K562 (cell line): ENCODE measurements around the gene WDR17. TPM values are rescaled to one million over a fixed set of nuclear protein-coding genes. Genes with fewer than 3 reads are reported as not detected.

Experiments used
- ATAC-seq: fragments of 200-7000 bp; cut with Tn5 transposase; 3 replicates; pipeline ENCODE4 v1.9.1; 2020; ENCODE audit warnings: moderate library complexity
- BruUV-seq: library from RNA; stranded (reverse); fragments of 400-500 nt; replicated peaks from 2 replicates; lab custom pipeline; 2021; lab: Mats Ljungman, UMichigan
- CTCF ChIA-PET: fragments of 300-600 bp; formaldehyde crosslinking; extraction: SDS; loops from one replicate; lab custom pipeline; 2021; ENCODE audit warnings: low intra/inter-chr PET ratio; lab: Yijun Ruan, JAX
- POLR2A ChIA-PET: fragments of 300-600, 350-650 bp; sonication (Branson Sonifier 250); formaldehyde crosslinking; extraction: SDS; loops from one replicate; lab custom pipeline; 2021; ENCODE audit warnings: antibody characterized with exemption, inconsistent platforms; lab: Yijun Ruan, JAX
- DNase-seq, 4 experiments: peaks; one replicate each; pipeline versions ENCODE4 v3.0.0 to v3.0.0-alpha.2; 2011 to 2018; ENCODE audit warnings: low spot score in 3 of 4, mixed read lengths in 3 of 4; ENCODE audit errors: extremely low read depth in 1 of 4
- FAIRE-seq: peaks from 2 replicates; lab custom pipeline; 2011; peaks lifted over from hg19 to GRCh38; lab: Jason Lieb, UNC
- H2AFZ ChIP-seq: 2 replicates; pipeline ENCODE4 v1.6.0; 2011; ENCODE audit warnings: low read depth, low read length, control low read depth, inconsistent platforms
- H3K27ac ChIP-seq: fragments of 200-600 bp; 3 replicates; pipeline ENCODE4 v1.8.0; 2011; ENCODE audit warnings: low read depth, mild to moderate bottlenecking, control low read depth, inconsistent platforms, low read length, moderate library complexity, mixed read lengths; ENCODE audit errors: extremely low read depth
- H3K27me3 ChIP-seq, 2 experiments: fragments of 300-600 bp in 1 of 2; 2 replicates in 1 of 2; 3 replicates in 1 of 2; pipeline versions ENCODE4 v1.6.0 to v1.8.0; 2011; ENCODE audit warnings: inconsistent platforms in 2 of 2, low read length in 2 of 2, mild to moderate bottlenecking in 1 of 2, mixed read lengths in 1 of 2, moderate library complexity in 1 of 2; ENCODE audit not compliant: control insufficient read depth in 2 of 2, insufficient read depth in 2 of 2
- H3K36me3 ChIP-seq: fragments of 300-600 bp; 3 replicates; pipeline ENCODE4 v1.8.0; 2011; ENCODE audit warnings: mild to moderate bottlenecking, low read length, inconsistent platforms; ENCODE audit not compliant: control insufficient read depth, insufficient read depth
- H3K4me1 ChIP-seq, 2 experiments: fragments of 200-600 bp in 1 of 2; replicated peaks in 1 of 2; 2 replicates in 1 of 2; 3 replicates in 1 of 2; pipeline versions ENCODE4 v1.5.1 to v1.8.0; 2011; ENCODE audit warnings: inconsistent platforms in 2 of 2, low read length in 2 of 2, mild to moderate bottlenecking in 1 of 2, mixed read lengths in 1 of 2, moderate library complexity in 1 of 2; ENCODE audit not compliant: control insufficient read depth in 2 of 2, insufficient read depth in 2 of 2
- H3K4me2 ChIP-seq: 2 replicates; pipeline ENCODE4 v1.6.1; 2011; ENCODE audit warnings: low read length, control low read depth, inconsistent platforms, mixed read lengths; ENCODE audit not compliant: insufficient read depth
- H3K4me3 ChIP-seq: fragments of 200-600 bp; sonication (generic), shearing (Covaris generic); 2 replicates; pipeline ENCODE4 v1.5.1; 2016; ENCODE audit warnings: control low read depth, inconsistent platforms
- H3K79me2 ChIP-seq: fragments of 200-600 bp; 3 replicates; pipeline ENCODE4 v1.8.0; 2011; ENCODE audit warnings: low read length, inconsistent platforms; ENCODE audit not compliant: control insufficient read depth, insufficient read depth
- H3K9ac ChIP-seq, 2 experiments: 2 replicates each; pipeline versions ENCODE4 v1.6.0 to v1.6.1; 2011; ENCODE audit warnings: low read depth in 2 of 2, low read length in 2 of 2, control low read depth in 1 of 2, inconsistent platforms in 1 of 2, mild to moderate bottlenecking in 1 of 2, mixed read lengths in 1 of 2; ENCODE audit not compliant: insufficient read depth in 1 of 2
- H3K9me1 ChIP-seq: one replicate; pipeline ENCODE4 v1.6.0; 2011; ENCODE audit warnings: inconsistent platforms, mild to moderate bottlenecking, low read length, moderate library complexity; ENCODE audit not compliant: control insufficient read depth, insufficient read depth
- H3K9me3 ChIP-seq: replicated peaks from 2 replicates; pipeline ENCODE4 v1.5.1; 2011; ENCODE audit warnings: low read depth, low read length, inconsistent platforms; ENCODE audit not compliant: control insufficient read depth, insufficient read depth
- H4K20me1 ChIP-seq: replicated peaks from 2 replicates; pipeline ENCODE4 v1.6.1; 2011; ENCODE audit warnings: low read length, inconsistent platforms, mixed read lengths; ENCODE audit not compliant: control insufficient read depth, insufficient read depth
- GABPB1 ChIP-seq: sonication (generic); formaldehyde crosslinking; IDR thresholded peaks from 2 replicates; pipeline ENCODE4 v1.8.0; 2022; ENCODE audit warnings: mild to moderate bottlenecking, missing genetic modification reagents
- GATAD2A ChIP-seq: fragments of 450-650 bp; IDR thresholded peaks from 2 replicates; pipeline ENCODE4 v1.6.1; 2017
- PTBP1 ChIP-seq: fragments of 200-400 bp; formaldehyde crosslinking; IDR thresholded peaks from 2 replicates; pipeline ENCODE4 v1.6.1; 2017; ENCODE audit warnings: low read depth, low read length
- SP1 ChIP-seq: sonication (generic); formaldehyde crosslinking; IDR thresholded peaks from 2 replicates; pipeline ENCODE4 v1.8.1; 2022; ENCODE audit warnings: mild to moderate bottlenecking, missing genetic modification reagents
- STAT5A ChIP-seq: IDR thresholded peaks from 2 replicates; pipeline ENCODE4 v1.6.1; 2012; ENCODE audit warnings: low read length, inconsistent platforms, borderline replicate concordance
- TCF3 ChIP-seq: sonication (generic); formaldehyde crosslinking; IDR thresholded peaks from 2 replicates; pipeline ENCODE4 v1.4.0; 2020; ENCODE audit warnings: mild to moderate bottlenecking, missing genetic modification reagents
- ZBTB7A ChIP-seq: IDR thresholded peaks from 2 replicates; pipeline ENCODE4 v1.6.1; 2011; ENCODE audit warnings: low read depth, mild to moderate bottlenecking, low read length, moderate library complexity, borderline replicate concordance; ENCODE audit not compliant: control insufficient read depth
- WGBS: fragments of 100-300 bp; shearing (Covaris generic); methylation state at CpG from one replicate; pipeline ENCODE4 v1.1.6; 2016; ENCODE audit warnings: low coverage, mixed read lengths; ENCODE audit not compliant: insufficient coverage; ENCODE audit errors: missing lambda C conversion rate; 5-methylcytosine and 5-hydroxymethylcytosine counted together
- in situ Hi-C: fragments of 300-500 bp; cut with MboI; formaldehyde crosslinking; loops from 4 replicates; pipeline ENCODE4 v1.15.0; 2018; ENCODE audit warnings: inconsistent platforms, mixed read lengths
- intact Hi-C: fragments of 100-400 bp; cut with micrococcal nuclease; formaldehyde crosslinking; loops from 2 replicates; pipeline ENCODE4 v1.14.2; 2022
- polyA plus RNA-seq, 8 experiments: library from polyadenylated mRNA; depleted of rRNA in 4 of 8; stranded (reverse) in 5 of 8; unstranded in 3 of 8; fragments of >200 nt; fragmentation: Nextera tagmentation in 2 of 8; fragmentation: Illumina TruSeq in 1 of 8; extraction: Ambion mirVana in 2 of 8; extraction: Trizol in 1 of 8; gene quantifications; 2 replicates each; pipeline versions ENCODE4 v1.2.1 to v1.2.3, GENCODE V29; 2011 to 2014; ENCODE audit warnings: inconsistent platforms in 1 of 8, missing spikeins in 1 of 8
- total RNA-seq, 7 experiments: library from RNA; depleted of rRNA in 6 of 7; stranded (reverse); fragments of >200 nt in 6 of 7; fragmentation: Illumina TruSeq in 2 of 7; extraction: Trizol in 2 of 7; gene quantifications; 2 replicates each; pipeline versions ENCODE4 v1.2.1 to v1.2.3, GENCODE V29; 2011 to 2021; ENCODE audit warnings: low replicate concordance in 1 of 7
- TF ChIP-seq, protein P1 (sequence below): fragments of 450-650 bp; IDR thresholded peaks from 2 replicates; pipeline ENCODE4 v1.6.1; 2017; ENCODE audit warnings: antibody characterized with exemption

Gene WDR17
- total and polyA plus RNA-seq, 9 of the 15 experiments (the other 6 are each of a cell fraction or from before 2014, with no cell fraction given) = 0.04 to 0.07 TPM; not detected in 7

DNA sequence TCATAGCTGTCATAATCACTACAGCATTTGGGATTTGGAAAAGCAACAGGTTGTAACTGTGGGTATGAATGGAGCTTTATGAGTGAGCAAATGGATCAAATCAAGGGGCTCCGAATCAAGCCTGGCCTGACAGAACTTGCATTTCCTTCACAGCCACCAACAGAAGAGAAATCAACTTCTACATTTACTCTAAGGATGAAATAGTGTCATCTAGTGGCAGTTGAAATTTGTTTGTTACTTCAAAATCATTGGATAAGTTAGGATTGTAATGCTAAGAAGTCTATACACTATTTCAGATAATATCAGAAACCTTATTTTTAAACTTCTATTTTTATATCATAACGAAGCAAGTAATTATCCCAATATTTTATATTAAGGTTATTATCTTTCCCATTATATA lies 10.7 kb upstream of the WDR17 start:
- TF ChIP-seq PTBP1 (no peak), SP1 (no peak), TCF3 (CRISPR knock-in tag) (no peak), STAT5A (no peak), GATAD2A (no peak), GABPB1 (CRISPR knock-in tag) (no peak), ZBTB7A (no peak)
- TF ChIP-seq, protein P1, sequence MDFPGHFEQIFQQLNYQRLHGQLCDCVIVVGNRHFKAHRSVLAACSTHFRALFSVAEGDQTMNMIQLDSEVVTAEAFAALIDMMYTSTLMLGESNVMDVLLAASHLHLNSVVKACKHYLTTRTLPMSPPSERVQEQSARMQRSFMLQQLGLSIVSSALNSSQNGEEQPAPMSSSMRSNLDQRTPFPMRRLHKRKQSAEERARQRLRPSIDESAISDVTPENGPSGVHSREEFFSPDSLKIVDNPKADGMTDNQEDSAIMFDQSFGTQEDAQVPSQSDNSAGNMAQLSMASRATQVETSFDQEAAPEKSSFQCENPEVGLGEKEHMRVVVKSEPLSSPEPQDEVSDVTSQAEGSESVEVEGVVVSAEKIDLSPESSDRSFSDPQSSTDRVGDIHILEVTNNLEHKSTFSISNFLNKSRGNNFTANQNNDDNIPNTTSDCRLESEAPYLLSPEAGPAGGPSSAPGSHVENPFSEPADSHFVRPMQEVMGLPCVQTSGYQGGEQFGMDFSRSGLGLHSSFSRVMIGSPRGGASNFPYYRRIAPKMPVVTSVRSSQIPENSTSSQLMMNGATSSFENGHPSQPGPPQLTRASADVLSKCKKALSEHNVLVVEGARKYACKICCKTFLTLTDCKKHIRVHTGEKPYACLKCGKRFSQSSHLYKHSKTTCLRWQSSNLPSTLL = no peak
- no TSS peak for BruUV-seq
- no peaks in the 10 kb centered on the region for H3K9me1 ChIP-seq
- intact Hi-C loops = no loop called here
- no peak overlapping the region for H3K4me2 ChIP-seq
- no peaks in the 10 kb centered on the region for H4K20me1 ChIP-seq
- DNase-seq = no peak
- in situ Hi-C loops = no loop called here
- no peak for ATAC-seq
- no peaks in the 10 kb centered on the region for H3K36me3 ChIP-seq
- H3K9ac ChIP-seq = no peak overlapping the region
- no peak overlapping the region for H3K4me3 ChIP-seq
- 0% methylated on average over 2 of the region's 2 CpGs for WGBS
- no peaks in the 10 kb centered on the region for H3K27me3 ChIP-seq
- no peak overlapping the region for H3K27ac ChIP-seq
- no peaks in the 10 kb centered on the region for H3K4me1 ChIP-seq
- no peaks in the 10 kb centered on the region for H3K9me3 ChIP-seq
- ChIA-PET CTCF (no interaction called here), POLR2A (no interaction called here)
- no peak for FAIRE-seq
- H3K79me2 ChIP-seq = no peaks in the 10 kb centered on the region
- H2AFZ ChIP-seq = no peak overlapping the region
